Right lobe of liver (tissue), 4 donors: ENCODE measurements around the gene RGS4.

Source experiments
- POLR2A ChIP-seq: fragments of 450-650 bp; IDR thresholded peaks from one replicate; pipeline ENCODE4 v1.6.1; 2017; ENCODE audit warnings: antibody characterized with exemption, mild to moderate bottlenecking
- TF ChIP-seq, protein P1 (sequence below), 4 donors: fragments of 200-600 bp in 3 of 4; fragments of 450-650 bp in 1 of 4; IDR thresholded peaks; one replicate each; pipeline versions ENCODE4 v1.5.1 to v1.8.0; 2016 to 2022; ENCODE audit warnings: antibody characterized with exemption in 4 of 4, mild to moderate bottlenecking in 2 of 4
- donor health status: DM: no; HTN: no; CAD: no.
- donor health status: DM: no; HTN: no; CAD: no.
- donor health status: DM: no; HTN: yes; CAD: no.

DNA sequence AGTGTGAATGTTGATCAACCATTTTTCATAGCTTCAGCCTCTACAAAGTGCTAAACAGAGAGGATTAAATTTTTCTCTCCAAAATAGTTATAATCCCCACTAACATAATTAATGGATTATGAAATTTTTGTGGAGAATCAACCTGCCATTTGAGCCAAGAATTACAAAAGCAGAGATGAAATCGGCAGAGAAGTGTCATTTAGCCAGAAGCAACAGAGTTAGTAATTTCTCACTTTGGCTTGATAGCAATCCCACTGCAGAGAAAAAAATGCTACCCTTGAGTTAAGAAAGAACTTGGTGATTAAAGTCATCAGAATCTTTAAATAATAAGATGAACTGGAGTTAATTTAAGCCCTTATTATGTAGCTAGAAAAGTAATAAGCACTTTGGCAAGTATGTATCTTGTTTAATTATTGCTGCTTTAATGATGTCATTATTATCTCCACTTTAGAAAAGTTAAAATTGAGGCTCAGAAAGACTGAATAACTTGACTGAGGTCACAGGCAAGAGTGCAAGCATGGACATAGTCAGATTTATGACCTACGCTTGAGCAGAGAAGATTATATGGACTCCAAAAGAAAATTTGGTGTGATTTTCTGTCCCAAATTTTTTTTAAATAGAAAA, 37.3 kb downstream of the RGS4 start:
- no peak for TF ChIP-seq POLR2A
- TF ChIP-seq, protein P1, sequence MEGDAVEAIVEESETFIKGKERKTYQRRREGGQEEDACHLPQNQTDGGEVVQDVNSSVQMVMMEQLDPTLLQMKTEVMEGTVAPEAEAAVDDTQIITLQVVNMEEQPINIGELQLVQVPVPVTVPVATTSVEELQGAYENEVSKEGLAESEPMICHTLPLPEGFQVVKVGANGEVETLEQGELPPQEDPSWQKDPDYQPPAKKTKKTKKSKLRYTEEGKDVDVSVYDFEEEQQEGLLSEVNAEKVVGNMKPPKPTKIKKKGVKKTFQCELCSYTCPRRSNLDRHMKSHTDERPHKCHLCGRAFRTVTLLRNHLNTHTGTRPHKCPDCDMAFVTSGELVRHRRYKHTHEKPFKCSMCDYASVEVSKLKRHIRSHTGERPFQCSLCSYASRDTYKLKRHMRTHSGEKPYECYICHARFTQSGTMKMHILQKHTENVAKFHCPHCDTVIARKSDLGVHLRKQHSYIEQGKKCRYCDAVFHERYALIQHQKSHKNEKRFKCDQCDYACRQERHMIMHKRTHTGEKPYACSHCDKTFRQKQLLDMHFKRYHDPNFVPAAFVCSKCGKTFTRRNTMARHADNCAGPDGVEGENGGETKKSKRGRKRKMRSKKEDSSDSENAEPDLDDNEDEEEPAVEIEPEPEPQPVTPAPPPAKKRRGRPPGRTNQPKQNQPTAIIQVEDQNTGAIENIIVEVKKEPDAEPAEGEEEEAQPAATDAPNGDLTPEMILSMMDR (IDR thresholded peaks at IDR 0.05), result no peak
